ENCODE measurements around the gene NPHP4.
"Not testable (repeated sequence)": the region's sequence is repeated elsewhere in the genome, so short reads cannot be mapped to it uniquely, and the experiment has no call there.

Gene NPHP4

DNA sequence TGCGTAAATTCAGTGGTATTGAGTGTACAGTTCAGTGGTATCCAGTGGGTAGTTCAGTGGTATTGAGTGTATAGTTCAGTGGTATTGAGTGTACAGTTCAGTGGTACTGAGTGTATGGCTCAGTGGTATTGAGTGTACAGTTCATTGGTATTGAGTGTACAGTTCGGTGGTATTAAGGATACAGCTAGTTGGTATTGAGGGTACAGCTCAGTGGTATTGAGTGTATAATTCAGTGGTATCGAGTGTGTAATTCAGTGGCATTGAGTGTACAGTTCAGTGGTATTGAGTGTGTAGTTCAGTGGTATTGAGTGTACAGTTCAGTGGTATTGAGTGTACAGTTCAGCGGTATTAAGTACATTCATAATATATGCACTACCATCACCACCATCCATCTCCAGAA is 30.0 kb upstream of the NPHP4 start:
- DNase-seq = no peak

GRCh38 chr1:6019166-6019845 is 27.1 kb upstream of the NPHP4 start:
- no peak for DNase-seq

DNA sequence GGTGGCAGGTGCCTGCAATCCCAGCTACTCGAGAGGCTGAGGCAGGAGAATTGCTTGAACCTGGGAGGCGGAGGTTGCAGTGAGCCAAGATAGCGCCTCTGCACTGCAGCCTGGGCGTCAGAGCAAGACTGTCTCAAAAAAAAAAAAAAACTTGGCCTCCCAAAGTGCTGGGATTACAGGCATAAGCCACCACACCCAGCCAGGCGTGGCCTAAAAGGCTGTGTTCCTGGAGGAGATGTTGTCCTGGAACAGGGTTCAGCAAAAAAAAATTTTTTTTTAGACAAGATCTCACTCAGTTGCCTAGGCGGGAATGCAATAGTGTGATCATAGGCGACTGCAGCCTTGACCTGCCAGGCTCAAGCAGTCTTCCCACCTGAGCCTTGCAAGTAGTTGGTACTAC is 25.4 kb upstream of the NPHP4 start:
- not testable (repeated sequence) for DNase-seq

DNA sequence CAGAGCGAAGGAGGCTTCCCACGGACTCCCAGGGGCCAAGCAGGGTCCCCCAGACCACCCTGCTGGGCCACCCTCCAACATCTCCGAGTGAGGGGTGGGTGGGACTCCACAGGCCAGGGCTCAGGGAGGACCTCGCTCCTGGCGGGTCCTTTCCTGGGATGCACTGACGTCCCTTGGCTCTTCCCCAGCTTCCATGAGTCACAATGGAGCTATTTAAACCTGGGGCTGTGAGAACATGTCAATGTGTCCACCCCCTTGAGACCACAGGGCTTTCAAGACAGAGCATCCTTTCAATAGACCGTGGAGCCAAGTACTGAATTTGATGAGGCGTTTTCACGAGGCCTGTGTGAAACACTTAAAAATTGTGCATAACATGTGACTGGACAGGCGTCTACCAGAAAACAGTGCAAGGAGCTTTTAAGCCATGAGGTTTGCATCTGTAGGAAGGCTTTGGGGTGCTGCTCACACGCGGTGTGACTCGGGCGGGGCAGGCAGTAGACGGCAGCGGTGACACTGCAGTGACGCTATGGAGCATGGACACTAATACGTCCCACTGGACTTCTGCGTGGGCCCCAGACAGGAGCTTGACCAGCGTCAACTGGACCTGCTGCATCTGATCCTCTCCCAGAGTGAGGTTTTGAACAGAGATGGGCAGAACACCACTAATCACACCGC is 24.1 kb upstream of the NPHP4 start:
- no peak for DNase-seq

GRCh38 chr1:6014130-6014999 is 22.1 kb upstream of the NPHP4 start:
- no peak for DNase-seq

- DNase-seq = no peak
These were observed 21.3 kb upstream of the NPHP4 start for GRCh38 chr1:6013491-6013890.

DNA sequence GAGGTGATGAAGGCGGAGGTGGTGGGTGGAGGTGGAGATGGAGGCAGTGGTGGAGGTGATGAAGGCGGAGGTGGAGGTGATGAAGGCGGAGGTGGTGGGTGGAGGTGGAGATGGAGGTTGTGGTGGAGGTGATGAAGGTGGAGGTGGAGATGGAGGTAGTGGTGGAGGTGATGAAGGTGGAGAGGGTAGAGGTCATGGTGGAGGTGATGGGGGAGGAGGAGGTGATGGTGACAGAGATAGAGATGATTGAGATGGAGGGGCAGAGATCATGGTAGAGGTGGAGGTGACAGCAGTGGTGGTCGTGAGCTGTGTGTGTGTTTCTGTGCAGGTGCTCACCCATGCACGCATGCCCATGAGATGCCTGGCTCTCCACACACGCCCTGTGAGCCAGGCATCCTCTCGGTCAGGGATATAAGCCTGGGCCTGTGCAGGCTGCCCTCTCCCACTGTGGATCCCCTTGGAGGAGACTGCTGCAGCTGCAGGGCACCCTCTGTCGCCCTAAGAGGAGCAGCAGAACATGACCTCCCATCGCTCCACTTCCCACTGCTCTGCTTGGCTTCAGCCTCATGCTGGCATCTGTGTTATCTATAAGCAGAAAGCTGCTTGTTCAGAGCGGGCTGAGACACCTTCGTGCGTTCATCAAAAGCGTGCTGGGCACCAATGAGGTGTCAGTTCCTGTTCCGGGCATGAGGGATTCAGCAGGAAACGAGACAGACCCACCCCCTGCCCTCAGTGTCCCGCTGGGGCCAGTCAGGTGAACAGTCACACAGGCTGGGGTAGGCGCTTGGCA is 20.5 kb upstream of the NPHP4 start:
- DNase-seq = no peak

- no peak for DNase-seq
These were observed 19.7 kb upstream of the NPHP4 start for GRCh38 chr1:6011946-6012258.

DNA sequence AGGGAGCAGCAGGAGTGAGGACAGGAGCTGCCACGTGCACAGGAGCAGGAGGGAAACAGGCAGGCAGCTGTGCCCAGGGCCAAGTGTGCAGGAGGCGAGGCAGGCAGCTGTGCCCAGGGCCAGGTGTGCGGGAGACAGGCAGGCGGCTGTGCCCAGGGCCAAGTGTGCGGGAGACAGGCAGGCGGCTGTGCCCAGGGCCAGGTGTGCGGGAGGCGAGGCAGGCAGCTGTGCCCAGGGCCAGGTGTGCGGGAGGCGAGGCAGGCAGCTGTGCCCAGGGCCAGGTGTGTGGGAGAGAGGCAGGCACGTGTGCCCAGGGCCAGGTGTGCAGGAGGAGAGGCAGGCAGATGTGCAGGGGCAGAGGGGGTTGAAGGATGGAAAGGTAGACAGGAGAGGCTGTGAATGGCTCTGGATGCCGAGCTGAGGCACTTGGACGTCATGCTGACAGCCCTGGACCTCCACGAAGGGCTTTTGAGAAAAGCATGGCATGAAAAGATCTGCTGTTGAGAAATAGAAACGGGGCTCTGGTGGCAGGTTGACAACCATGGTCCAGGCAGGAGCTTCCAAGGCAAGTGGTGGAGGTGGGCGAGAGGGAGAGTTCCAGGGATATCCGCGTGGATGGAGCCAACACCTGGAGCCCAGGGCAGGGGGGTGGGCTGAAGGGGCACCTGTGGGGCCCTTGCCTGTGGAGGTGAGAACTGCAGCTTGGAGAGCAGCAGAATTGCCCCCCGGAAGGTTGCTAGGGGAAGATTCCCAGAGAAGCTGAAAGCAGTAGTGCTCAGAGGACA is 19.1 kb upstream of the NPHP4 start:
- no peak for DNase-seq

- no peak for DNase-seq
These were observed 18.3 kb upstream of the NPHP4 start for GRCh38 chr1:6010554-6010953.

GRCh38 chr1:6009120-6010040 is 17.2 kb upstream of the NPHP4 start:
- no peak for DNase-seq

DNA sequence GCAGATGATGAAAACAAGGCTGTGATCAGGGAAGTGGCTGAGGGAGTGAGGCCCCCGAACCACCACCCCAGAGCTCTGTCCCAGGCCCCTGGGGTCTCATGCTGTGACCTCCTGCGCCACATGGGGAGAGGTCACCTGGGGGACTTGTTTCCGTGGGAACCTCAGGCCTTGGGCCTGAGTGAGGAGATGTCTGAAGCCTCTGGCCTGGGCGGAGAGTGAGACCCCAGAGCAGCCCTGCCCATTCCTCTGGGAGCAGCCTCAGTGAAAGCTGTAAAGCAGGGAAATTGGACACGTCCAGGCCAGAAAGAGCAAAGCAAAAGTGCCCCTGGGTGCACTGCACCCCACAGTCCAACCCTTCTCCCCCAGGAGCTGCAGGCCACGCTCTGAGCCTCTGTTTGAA is 16.5 kb upstream of the NPHP4 start:
- no peak for DNase-seq

DNA sequence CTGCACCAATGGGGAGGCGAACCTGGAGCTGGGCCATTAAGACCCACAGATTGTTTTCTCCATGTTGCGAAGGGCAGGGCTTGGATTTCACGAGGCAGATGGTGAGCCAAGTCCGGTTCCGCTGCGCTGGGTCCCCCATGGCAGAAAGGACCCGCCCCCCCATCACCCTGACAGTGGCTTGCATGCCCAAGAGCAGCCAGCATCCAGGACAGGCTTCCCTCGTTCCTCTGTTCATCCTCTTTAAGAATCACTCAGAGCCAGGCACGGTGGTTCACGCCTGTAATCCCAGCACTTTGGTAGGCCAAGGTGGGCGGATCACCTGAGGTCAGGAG is 15.8 kb upstream of the NPHP4 start:
- no peak for DNase-seq

DNA sequence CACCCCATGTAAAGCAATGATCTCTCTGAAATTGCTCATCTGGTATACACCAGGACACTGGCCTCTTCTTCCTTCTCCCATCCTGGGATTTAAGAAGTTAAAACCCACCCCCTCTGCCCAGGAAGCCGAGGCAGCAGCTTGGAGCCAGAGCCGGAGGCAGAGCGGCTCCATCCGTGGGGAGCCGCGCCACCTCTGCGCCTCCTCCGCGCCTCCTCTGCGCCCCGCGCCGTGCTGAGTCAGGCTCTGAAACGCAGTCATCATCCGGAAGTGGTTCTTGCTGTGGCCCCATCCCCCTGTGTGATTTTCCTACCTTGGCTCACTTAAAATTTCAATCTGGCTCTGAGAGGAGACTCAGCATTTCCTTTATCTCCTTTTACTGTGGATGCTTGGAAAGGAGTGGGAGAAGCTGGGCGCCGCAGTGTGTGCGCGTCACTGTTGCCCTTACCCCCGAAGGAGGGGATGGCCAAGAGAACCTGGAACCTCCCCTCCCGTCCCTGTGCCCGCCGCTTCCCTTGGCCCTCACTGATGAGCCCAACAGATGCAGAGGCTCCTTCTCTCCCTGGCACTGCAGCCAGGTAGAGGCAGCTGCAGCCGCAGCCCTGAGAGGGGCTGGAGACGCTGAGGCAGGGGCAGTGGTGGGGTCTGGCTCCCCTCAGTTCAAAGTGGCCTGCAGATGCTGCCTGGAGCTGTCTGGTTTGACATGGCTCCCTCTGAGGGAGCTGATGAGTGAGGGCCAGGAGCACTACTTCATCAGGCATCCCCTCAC is 15.3 kb upstream of the NPHP4 start:
- no peak for DNase-seq

DNA sequence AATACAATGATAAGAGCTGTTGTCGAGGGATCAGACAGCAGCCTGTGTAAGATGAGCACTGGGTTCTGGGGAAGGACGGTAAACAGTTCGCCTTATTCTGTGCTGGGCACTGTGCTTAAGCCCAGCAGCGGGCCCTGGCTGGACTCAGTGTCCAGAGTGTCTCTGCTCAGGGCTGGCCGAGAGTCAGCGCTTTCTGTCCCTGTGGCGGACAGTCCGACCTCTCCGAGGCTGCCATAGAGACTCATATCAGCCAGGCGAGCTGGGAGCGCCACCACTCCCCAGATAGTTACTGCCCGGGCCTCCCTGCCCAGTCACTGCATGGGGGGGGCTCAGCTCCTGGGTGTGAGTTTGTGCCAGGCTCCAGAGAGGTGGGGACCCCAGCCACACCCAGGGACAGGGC is 14.7 kb upstream of the NPHP4 start:
- DNase-seq = no peak

- DNase-seq = no peak
These were observed 13.2 kb upstream of the NPHP4 start for GRCh38 chr1:6005276-6005917.

GRCh38 chr1:6004412-6005123 is 12.3 kb upstream of the NPHP4 start:
- DNase-seq = no peak

DNA sequence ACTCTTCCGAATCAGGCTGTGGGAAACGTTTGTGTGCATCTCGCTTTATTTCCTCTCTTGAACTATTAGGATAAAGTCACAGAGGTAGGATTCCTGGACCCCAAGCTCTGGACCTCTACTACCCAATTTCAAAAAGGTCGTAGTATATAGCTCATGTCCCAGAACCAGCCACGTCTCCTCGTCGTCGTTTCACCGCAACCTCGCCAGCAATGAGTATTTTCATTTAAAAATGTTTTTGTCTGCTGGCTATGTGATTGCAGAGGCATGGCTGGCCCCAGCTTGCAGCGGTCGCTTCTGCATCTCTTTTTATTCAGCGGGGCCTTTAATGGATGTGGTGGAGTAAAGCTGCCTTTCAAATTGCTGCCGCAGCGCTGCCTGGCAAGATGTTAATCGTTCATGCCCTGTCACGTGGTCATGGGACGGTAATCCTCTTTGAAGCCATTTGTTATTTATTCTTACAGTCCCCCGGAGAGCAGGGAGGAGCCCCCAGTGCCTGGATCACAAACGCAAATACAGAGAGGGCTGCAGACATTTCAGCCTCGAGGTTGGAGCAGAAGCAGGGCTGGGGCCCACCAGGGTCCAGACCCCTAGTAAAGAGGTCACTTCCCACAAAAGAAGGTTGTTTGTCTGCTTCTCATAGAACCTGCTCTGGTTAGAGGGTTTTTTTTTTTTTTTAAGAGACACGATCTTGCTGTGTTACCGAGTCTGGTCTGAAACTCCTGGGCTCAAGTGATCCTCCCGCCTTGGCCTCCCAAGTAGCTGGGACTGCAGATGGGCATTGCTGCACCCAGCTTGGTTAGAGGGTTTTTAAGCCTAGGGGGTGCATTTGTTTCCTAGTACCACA is 11.6 kb upstream of the NPHP4 start:
- DNase-seq = peak; percentile 88

Data from NCI-H1417 treated with DMSO at 0.1 percent for 48 hours (cell line).